GM19463 (cell line): ENCODE measurements around the gene ADARB2.
"Not testable (repeated sequence)": the region's sequence is repeated elsewhere in the genome, so short reads cannot be mapped to it uniquely, and the experiment has no call there.

Source experiments
- ATAC-seq: cut with Tn5 transposase; IDR thresholded peaks from one replicate; pipeline ENCODE4 v1.9.1; 2021; ENCODE audit warnings: mild to moderate bottlenecking, moderate library complexity; ENCODE audit not compliant: unreplicated experiment

The ADARB2 gene

GRCh38 chr10:1219874-1220273, 517.5 kb downstream of the ADARB2 start:
- ATAC-seq: not testable (repeated sequence)

- no peak for ATAC-seq
These were observed 519.7 kb downstream of the ADARB2 start for GRCh38 chr10:1217661-1218060.

DNA sequence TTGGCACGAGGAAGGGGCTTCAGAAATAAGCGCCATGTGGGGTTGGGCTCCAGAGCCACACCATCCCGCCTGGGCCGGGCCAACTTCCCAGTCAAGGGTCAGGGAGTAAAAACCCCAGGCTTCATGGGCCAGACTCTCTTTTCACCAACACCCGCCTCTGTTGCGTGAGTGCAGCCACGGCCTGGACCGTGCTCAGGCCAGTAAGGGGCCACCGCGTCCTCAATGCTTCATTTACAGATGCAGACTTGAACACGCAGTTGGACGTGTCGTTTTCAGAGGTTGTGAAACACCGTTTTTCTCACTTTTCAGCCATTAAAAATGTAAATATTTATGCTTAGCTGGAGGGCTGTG, 520.1 kb downstream of the ADARB2 start:
- no peak for ATAC-seq

GRCh38 chr10:1216574-1217236, 520.6 kb downstream of the ADARB2 start:
- no peak for ATAC-seq

- no peak for ATAC-seq
These were observed 521.3 kb downstream of the ADARB2 start for GRCh38 chr10:1215862-1216573.

GRCh38 chr10:1214882-1215540, 522.3 kb downstream of the ADARB2 start:
- ATAC-seq: no peak

- no peak for ATAC-seq
These were observed 523.2 kb downstream of the ADARB2 start for GRCh38 chr10:1214071-1214675.

DNA sequence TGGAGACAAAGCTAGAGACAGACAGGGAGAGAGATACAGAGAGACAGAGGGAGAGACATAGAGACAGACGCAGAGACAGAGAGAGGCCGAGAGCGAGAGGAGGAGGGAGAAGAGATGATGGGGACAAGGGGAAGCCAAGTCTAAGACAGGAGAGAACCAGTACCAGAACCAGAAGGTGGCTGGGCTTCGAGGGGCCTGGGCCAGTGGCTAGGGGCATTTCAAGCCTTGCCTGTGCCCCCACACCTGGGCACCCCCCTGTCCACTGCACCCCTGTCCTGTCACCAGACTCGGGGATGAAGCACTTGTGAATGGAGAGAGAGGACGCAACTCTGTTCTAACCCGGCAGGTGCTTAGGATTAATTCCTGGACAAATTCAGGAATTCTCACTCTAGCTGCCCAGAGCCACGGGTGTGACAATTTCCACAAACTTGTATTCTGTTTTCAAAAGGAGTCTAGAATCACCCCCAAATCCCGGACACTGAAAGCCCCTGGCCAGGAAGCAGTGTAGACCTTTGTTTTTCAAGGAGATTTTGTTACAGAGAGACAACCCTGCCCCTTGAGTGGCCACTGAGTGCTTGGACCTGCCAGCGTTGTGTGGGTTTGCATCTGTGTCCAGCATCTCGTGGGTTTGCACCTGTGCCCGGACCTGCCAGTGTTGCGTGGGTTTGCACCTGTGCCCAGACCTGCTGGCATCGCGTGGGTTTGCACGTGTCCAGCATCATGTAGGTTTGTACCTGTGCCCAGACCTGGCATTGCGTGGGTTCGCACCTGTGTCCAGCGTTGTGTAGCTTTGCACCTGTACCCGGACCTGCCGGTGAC, 523.9 kb downstream of the ADARB2 start:
- no peak for ATAC-seq

GRCh38 chr10:1212571-1213141, 524.7 kb downstream of the ADARB2 start:
- no peak for ATAC-seq

DNA sequence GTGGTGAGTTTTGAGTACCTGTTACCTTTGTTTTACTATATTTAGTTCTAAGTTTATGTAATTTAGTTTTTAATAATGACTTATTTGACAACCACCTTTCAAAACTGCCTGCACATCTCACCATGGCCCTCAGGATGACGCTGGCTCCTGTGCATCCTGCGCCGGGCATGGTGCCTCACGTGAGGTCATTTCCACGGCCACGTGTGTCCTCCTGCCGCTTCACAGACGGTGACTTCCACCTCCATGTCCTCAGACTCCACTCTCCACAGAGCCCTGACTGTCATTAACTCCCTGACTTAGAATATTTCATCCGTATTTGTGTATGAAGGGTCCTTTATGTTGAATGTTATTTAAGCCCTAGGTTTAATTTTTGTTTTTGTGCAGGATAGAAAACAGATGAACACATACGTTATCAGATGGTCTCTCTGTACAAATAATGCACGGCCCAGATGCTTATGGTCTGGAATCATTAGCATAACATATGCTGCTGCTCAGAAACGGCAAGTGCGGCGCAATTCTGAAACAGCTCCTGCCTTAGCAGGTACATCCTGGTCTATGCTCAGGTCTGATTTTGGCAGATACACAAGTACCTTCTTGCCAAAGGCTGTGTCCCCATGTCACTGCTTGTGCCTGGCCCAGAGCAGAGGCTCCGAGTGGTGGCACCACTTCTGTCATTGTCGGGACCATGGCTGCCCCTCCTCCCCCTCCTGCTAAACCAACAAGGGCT, 525.3 kb downstream of the ADARB2 start:
- no peak for ATAC-seq

DNA sequence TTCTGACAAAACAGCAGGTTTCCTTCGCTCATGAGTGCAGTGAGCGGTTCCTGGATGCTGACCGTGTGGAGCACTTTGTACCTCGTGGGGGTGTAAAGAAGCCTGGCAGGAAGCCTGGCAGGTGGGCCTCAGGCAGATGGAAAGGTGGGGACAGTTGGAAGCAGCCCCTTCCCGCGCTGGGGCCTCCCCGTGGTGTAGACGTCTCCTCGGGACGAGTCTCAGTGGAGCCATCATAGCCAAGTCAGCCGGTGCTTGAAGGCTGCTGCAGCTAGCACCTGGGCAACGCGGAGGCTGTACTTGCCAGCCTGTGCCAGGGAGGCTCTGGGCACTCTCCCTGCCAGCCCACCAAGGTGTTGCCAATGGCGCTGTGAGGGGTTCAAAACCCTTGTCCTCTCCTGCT, 526.7 kb downstream of the ADARB2 start:
- ATAC-seq: no peak

DNA sequence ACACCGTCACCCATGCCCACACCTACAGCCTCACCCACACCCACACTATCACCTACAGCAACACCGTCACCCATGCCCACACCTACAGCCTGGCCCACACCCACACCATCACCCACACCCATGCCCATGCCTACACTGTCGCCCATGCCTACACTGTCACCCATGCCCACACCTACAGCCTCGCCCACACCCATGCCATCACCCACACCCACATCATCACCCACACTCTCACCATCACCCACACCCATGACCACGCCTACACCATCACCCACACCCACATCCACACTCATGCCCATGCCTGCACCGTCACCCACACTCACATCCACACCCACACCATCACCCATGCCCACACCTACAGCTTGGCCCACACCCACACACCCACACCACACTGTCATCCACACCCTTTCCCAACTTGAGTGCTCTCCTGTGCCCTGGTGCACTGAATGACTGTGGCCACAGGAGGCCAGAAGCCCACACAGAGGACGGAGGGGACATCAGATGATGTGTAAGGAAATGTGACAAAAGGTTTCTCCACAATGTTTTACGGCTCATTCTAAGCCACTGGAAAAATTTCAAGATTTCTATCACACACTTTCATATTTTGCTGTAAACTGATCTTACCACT, 527.9 kb downstream of the ADARB2 start:
- no peak for ATAC-seq

DNA sequence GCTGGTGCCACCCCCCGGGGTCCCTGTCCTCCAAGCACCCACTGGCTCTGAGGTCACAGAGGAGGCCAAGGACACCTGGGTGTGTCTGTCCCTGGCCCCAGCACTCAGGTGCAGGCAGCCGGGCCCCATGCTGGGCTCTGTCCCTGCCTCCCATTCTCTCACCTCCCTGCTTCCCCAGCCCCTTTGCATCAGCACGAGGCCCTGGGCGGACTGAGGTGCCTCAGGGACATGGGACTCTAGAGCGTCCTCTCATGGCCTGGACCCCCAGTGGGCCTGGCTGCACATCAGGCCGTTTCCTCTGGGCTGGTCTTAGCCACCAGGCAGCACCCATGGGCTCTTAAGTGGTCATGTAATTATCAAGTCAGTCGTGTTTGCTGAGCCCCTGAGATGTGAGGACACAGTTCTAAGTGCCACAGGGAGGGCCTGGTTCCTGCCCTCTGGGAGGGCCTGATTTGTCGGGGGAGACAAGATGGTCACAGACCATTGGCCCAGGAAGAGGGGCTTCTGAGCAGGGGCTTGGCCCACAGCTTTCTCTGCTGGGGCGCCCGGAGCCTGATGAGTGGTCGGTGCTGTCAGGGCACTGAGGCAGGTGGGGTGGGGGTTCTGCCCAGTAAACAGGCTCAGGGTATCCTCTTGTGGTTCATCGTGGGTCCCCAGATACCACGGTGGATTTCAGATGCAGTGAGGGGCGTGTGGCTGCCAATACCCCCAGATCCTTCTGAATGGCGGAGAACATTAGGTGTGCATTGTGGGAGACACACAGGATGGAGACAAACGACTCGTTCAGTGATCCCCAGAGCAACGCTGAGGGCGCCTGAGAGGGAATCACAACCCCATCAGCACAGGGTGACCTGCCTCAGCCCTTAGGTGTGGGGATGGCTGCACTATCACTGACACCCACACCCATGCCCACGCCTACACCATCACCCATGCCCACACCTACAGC, 528.7 kb downstream of the ADARB2 start:
- no peak for ATAC-seq

DNA sequence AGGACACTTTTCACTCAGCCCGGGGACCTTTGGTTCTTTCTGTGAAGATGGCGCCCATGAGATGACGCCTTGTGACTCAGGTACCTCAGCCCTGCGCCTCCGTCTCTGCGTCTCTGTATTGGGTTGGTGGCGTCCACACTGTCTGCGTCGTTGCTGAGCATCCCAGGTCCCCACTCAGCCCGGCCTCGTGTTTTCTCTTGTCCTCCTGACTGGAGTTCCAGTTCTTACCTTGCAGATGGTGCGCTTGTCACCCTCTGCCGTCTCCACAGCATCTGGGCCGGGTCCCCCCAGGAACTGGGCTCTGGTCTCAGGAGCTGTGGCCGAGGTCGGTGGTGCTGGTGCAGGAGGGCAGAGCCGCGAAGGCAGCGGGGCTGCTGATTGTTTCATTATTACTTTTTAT, 530.7 kb downstream of the ADARB2 start:
- no peak for ATAC-seq

DNA sequence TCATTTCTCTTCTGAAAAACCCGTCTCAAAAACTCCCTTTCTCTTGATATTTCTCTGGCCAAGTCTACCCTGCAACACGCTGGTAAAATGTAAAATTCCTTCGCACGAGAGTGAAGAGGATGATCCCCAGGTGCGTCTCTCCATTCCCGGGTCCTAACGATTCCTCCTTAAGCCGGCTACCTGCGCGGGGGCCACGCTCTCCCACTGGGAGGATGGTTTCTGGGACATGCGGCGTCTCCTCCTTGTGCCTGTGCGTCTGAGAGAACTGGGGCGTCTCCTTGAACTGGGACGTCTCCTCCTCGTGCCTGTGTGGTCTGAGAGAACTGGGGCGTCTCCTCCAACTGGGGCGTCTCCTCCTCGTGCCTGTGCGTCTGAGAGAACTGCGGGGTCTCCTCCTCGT, 531.2 kb downstream of the ADARB2 start:
- no peak for ATAC-seq

GRCh38 chr10:1205450-1206030, 531.8 kb downstream of the ADARB2 start:
- no peak for ATAC-seq

DNA sequence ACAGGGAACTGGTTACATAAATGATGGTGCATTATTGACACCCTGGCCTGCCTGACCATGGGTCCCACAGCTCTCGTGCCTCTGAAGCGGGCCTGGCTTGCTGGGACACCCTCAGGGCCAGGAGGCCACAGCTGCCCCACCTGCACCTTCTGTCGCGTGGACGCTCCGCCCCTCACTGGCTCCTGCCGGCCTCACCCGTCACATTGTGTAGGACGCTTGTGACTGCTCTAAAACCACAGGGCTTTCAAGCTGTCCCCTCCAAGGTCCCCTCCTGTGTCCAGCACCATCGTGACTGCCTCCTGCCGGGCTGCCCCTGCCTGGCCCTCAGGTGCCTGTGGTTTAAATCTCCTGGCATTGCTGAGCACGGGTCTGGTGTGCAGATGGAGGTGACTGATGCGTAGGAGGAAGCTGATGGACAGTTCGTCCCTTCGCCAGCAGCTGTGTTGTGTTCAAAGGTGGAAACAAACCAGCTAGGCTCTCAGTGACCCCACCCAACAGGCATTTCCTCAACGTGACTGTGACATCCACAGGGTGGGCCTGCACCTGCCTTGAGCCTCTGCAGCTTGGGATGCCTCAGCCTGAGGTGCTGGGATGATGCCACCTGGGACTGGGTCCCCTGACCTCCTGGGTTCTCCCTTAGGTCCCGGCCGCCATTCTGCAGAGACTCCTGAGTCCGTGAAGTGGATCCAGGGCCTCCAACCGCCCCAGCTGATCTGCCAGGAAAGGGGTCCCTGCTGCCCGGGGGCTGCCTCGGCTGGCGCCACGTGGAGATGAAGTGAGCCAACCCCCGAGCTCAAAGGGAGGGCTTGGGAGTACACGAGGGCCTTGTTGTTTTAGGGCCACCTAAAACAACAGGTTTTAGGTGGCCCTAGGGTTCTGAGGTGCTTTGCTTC, 532.6 kb downstream of the ADARB2 start:
- ATAC-seq: no peak
